PFSK-1 (cell line): ENCODE data around the gene NEK7.

ENCODE experiments used
- POLR2AphosphoS5 ChIP-seq: IDR thresholded peaks from 2 replicates; pipeline ENCODE4 v1.6.1; 2012; ENCODE audit warnings: low read depth, mild to moderate bottlenecking, control low read depth, low read length, moderate library complexity
- TAF1 ChIP-seq: IDR thresholded peaks from 2 replicates; pipeline ENCODE4 v1.6.1; 2012; ENCODE audit warnings: low read length, control low read depth, borderline replicate concordance; ENCODE audit not compliant: insufficient read depth
- TF ChIP-seq, protein P1 (sequence below), 2 experiments: IDR thresholded peaks; 2 replicates each; pipeline versions ENCODE4 v1.6.1 to v1.8.0; 2011 to 2012; ENCODE audit warnings: low read depth in 2 of 2, low read length in 2 of 2, control low read depth in 1 of 2, inconsistent platforms in 1 of 2, mild to moderate bottlenecking in 1 of 2, moderate library complexity in 1 of 2; ENCODE audit not compliant: insufficient read depth in 1 of 2

GRCh38 chr1:198171667-198172540, 15.1 kb downstream of the NEK7 start:
- TF ChIP-seq POLR2AphosphoS5 (no peak), TAF1 (no peak)
- TF ChIP-seq, protein P1, sequence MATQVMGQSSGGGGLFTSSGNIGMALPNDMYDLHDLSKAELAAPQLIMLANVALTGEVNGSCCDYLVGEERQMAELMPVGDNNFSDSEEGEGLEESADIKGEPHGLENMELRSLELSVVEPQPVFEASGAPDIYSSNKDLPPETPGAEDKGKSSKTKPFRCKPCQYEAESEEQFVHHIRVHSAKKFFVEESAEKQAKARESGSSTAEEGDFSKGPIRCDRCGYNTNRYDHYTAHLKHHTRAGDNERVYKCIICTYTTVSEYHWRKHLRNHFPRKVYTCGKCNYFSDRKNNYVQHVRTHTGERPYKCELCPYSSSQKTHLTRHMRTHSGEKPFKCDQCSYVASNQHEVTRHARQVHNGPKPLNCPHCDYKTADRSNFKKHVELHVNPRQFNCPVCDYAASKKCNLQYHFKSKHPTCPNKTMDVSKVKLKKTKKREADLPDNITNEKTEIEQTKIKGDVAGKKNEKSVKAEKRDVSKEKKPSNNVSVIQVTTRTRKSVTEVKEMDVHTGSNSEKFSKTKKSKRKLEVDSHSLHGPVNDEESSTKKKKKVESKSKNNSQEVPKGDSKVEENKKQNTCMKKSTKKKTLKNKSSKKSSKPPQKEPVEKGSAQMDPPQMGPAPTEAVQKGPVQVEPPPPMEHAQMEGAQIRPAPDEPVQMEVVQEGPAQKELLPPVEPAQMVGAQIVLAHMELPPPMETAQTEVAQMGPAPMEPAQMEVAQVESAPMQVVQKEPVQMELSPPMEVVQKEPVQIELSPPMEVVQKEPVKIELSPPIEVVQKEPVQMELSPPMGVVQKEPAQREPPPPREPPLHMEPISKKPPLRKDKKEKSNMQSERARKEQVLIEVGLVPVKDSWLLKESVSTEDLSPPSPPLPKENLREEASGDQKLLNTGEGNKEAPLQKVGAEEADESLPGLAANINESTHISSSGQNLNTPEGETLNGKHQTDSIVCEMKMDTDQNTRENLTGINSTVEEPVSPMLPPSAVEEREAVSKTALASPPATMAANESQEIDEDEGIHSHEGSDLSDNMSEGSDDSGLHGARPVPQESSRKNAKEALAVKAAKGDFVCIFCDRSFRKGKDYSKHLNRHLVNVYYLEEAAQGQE (IDR thresholded peaks at IDR 0.05; ENCODE audit: insufficient read depth in 1 of 2, low read depth in 2 of 2, low read length in 2 of 2): no peak
